Common myeloid progenitor, CD34-positive (primary cell): ENCODE results near the gene TRAF3.

Experiments
- CTCF ChIA-PET: fragments of 350-600 bp; sonication (Branson Sonifier 250); formaldehyde crosslinking; loops from one replicate; lab custom pipeline; 2021; ENCODE audit warnings: antibody characterized with exemption; lab: Charles Lee
- POLR2A ChIA-PET: fragments of 350-600 bp; sonication (Branson Sonifier 250); formaldehyde crosslinking; loops from one replicate; lab custom pipeline; 2021; ENCODE audit warnings: antibody characterized with exemption; lab: Charles Lee
- DNase-seq, 3 donors: peaks; one replicate each; pipeline versions ENCODE4 v3.0.0 to v3.0.0-alpha.2; 2013
- H3K27ac ChIP-seq, 2 experiments: 1 replicate in 1 of 2; 2 replicates in 1 of 2; pipeline ENCODE4 v1.7.0; 2013; ENCODE audit warnings: inconsistent platforms in 2 of 2, low read length in 2 of 2, mild to moderate bottlenecking in 2 of 2, low read depth in 1 of 2, moderate library complexity in 1 of 2; ENCODE audit not compliant: severe bottlenecking in 2 of 2, insufficient read depth in 1 of 2, poor library complexity in 1 of 2
- H3K27me3 ChIP-seq, 5 experiments: replicated peaks in 2 of 5; 1 replicate in 3 of 5; 2 replicates in 2 of 5; pipeline versions ENCODE4 v1.6.1 to v1.7.0; 2013; ENCODE audit warnings: low read length in 4 of 5, mild to moderate bottlenecking in 2 of 5, moderate library complexity in 2 of 5, inconsistent platforms in 1 of 5; ENCODE audit not compliant: insufficient read depth in 5 of 5, control insufficient read depth in 4 of 5
- H3K36me3 ChIP-seq, 4 experiments: 1 replicate in 2 of 4; 2 replicates in 2 of 4; pipeline versions ENCODE4 v1.6.1 to v1.7.0; 2013; ENCODE audit warnings: low read length in 3 of 4, control low read depth in 1 of 4, mild to moderate bottlenecking in 1 of 4; ENCODE audit not compliant: control insufficient read depth in 4 of 4, insufficient read depth in 4 of 4
- H3K4me1 ChIP-seq, 4 experiments: 1 replicate in 3 of 4; 2 replicates in 1 of 4; pipeline versions ENCODE4 v1.6.1 to v1.7.1; 2013; ENCODE audit warnings: low read length in 3 of 4, mild to moderate bottlenecking in 3 of 4, control low read depth in 1 of 4, inconsistent platforms in 1 of 4, moderate library complexity in 1 of 4; ENCODE audit not compliant: control insufficient read depth in 4 of 4, insufficient read depth in 4 of 4; ENCODE audit errors: control extremely low read depth in 1 of 4
- H3K4me3 ChIP-seq, 7 experiments: 1 replicate in 4 of 7; 2 replicates in 3 of 7; pipeline versions ENCODE4 v1.5.1 to v1.7.0; 2013; ENCODE audit warnings: mild to moderate bottlenecking in 7 of 7, low read length in 6 of 7, moderate library complexity in 6 of 7, inconsistent platforms in 2 of 7, low read depth in 2 of 7, control low read depth in 1 of 7; ENCODE audit not compliant: insufficient read depth in 4 of 7, control insufficient read depth in 1 of 7; ENCODE audit errors: extremely low read depth in 1 of 7
- H3K9me3 ChIP-seq, 5 experiments: 1 replicate in 4 of 5; 2 replicates in 1 of 5; pipeline versions ENCODE4 v1.6.1 to v1.7.1; 2013; ENCODE audit warnings: low read length in 4 of 5, mild to moderate bottlenecking in 2 of 5, inconsistent platforms in 1 of 5, low read depth in 1 of 5, moderate library complexity in 1 of 5; ENCODE audit not compliant: control insufficient read depth in 4 of 5, insufficient read depth in 2 of 5; ENCODE audit errors: control extremely low read depth in 1 of 5
- WGBS: methylation state at CpG from one replicate; pipeline ENCODE4 v1.1.5; 2013; ENCODE audit not compliant: insufficient coverage; 5-methylcytosine and 5-hydroxymethylcytosine counted together

Gene TRAF3

GRCh38 chr14:102906616-102907302, 129.5 kb downstream of the TRAF3 start:
- no peak overlapping the region for H3K4me3 ChIP-seq
- H3K4me1 ChIP-seq, result peaks cover 2 to 14% (median 10%) of the 10 kb centered on the region in 4 experiments
- CTCF ChIA-PET, result no interaction called here
- no peaks in the 10 kb centered on the region for H3K9me3 ChIP-seq
- no peaks in the 10 kb centered on the region for H3K27me3 ChIP-seq
- DNase-seq, result no peak
- H3K36me3 ChIP-seq, result peaks cover 0 to 32% (median 25%) of the 10 kb centered on the region in 4 experiments
- POLR2A ChIA-PET, result no interaction called here
- no peak overlapping the region for H3K27ac ChIP-seq
- WGBS, result 98% methylated on average over 29 of the region's 30 CpGs

DNA sequence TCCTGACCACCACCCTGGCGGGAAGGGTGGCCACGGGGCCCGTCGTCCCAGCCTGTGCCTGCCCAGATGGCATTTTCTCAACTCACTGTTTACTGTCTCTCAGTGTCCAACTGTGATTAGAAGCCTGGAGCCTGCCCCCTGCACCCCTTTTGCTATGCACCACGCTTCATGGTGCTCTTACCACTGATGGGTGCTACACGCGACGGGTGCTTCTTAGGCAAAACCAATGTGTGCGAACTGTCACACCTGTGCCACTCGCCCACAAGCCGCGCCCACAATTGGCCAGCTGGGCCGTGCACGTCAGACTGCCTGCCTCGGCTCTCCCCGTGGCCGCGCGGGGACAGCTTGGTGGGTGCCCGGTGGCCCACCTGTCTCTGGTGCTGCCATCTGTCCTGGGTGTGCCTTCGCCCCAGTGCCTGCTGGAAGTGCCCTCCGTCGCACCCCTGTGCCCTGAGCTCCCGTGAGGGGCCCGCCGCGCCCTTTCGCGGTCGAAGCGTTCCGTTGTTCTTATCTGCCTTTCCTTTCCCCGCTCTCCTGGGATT, 130.1 kb downstream of the TRAF3 start:
- Histone ChIP-seq H3K36me3 (peaks cover 0 to 32% (median 25%) of the 10 kb centered on the region in 4 experiments), H3K27me3 (no peaks in the 10 kb centered on the region), H3K27ac (no peak overlapping the region), H3K9me3 (no peaks in the 10 kb centered on the region), H3K4me1 (peaks cover 2 to 8% (median 4%) of the 10 kb centered on the region in 4 experiments), H3K4me3 (no peak overlapping the region)
- DNase-seq, result no peak
- CTCF ChIA-PET, result no interaction called here
- 93% methylated on average over 32 of the region's 33 CpGs for WGBS
- POLR2A ChIA-PET, result no interaction called here

GRCh38 chr14:102907980-102908730, 130.9 kb downstream of the TRAF3 start:
- 97% methylated on average over 18 of the region's 23 CpGs for WGBS
- H3K27me3 ChIP-seq, result no peaks in the 10 kb centered on the region
- CTCF ChIA-PET, result no interaction called here
- POLR2A ChIA-PET, result no interaction called here
- H3K4me3 ChIP-seq, result no peak overlapping the region
- no peak for DNase-seq
- H3K9me3 ChIP-seq, result no peaks in the 10 kb centered on the region
- peaks cover 0 to 34% (median 24%) of the 10 kb centered on the region in 4 experiments for H3K36me3 ChIP-seq
- no peak overlapping the region for H3K27ac ChIP-seq
- H3K4me1 ChIP-seq, result peaks cover 0 to under 1% (median 0%) of the 10 kb centered on the region in 4 experiments

DNA sequence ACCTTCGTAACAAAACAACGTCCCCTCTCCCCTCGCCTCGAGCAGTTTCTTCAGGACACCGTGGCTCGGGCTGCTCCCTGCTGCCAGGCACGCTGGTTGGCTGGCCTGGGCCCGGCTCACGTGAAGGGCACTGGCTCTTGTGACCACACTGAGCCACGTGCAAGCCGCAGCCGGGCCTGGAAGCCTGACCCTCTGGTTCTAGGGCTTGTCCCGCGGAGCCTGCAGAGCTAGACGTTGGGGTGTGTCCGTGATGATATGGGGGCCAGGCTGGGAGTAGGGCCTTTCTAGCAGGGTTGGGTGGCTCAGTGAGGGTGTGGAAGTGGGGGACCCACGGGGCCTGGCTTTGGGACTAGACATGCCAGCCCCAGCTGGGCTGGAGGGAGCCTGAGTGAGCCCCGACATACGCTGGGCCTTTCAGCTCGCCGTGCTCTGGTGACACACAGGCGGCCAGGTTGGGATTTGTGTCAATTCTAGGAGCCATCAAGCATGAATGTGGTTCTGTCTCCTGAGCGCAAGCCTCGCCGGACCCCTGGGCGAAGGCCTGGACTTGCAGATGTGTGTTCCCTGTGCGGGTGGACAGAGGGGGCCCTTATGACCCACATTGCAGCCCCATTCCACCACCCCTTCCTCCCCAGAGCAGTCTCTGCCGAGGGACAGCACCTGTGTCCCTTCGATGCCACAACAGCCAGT, 131.7 kb downstream of the TRAF3 start:
- H3K36me3 ChIP-seq, result peaks cover 0 to 29% (median 20%) of the 10 kb centered on the region in 4 experiments
- CTCF ChIA-PET, result no interaction called here
- POLR2A ChIA-PET, result no interaction called here
- H3K27me3 ChIP-seq, result no peaks in the 10 kb centered on the region
- 96% methylated on average over 24 of the region's 29 CpGs for WGBS
- H3K4me3 ChIP-seq, result no peak overlapping the region
- no peaks in the 10 kb centered on the region for H3K9me3 ChIP-seq
- no peak for DNase-seq
- no peak overlapping the region for H3K27ac ChIP-seq
- H3K4me1 ChIP-seq, result no peaks in the 10 kb centered on the region

- POLR2A ChIA-PET, result no interaction called here
- 92% methylated on average over 10 of the region's 10 CpGs for WGBS
- peaks cover 0 to 29% (median 17%) of the 10 kb centered on the region in 4 experiments for H3K36me3 ChIP-seq
These were observed 132.2 kb downstream of the TRAF3 start for GRCh38 chr14:102909462-102909861.

GRCh38 chr14:102909911-102910310, 132.7 kb downstream of the TRAF3 start:
- DNase-seq, result no peak
- no peak overlapping the region for H3K4me3 ChIP-seq
- H3K9me3 ChIP-seq, result no peaks in the 10 kb centered on the region
- no peaks in the 10 kb centered on the region for H3K27me3 ChIP-seq
- H3K27ac ChIP-seq, result no peak overlapping the region
- H3K36me3 ChIP-seq, result peaks cover 0 to 29% (median 17%) of the 10 kb centered on the region in 4 experiments
- ChIA-PET POLR2A (no interaction called here), CTCF (interaction anchor here (1.2 kb wide), 1 partner anchor 215 kb away, joined by 3 read pairs; no protein-coding TSS in a partner anchor)
- 95% methylated on average over 8 of the region's 10 CpGs for whole genome bisulfite sequencing
- H3K4me1 ChIP-seq, result peaks cover 0 to 3% (median 0%) of the 10 kb centered on the region in 4 experiments

More at GRCh38 chr14:102909462-102909861, 132.2 kb downstream of the TRAF3 start:
- CTCF ChIA-PET, result interaction anchor here (1.2 kb wide), 1 partner anchor 215 kb away, joined by 3 read pairs; no protein-coding TSS in a partner anchor
- H3K4me3 ChIP-seq, result no peak overlapping the region
- H3K9me3 ChIP-seq, result no peaks in the 10 kb centered on the region
- no peak overlapping the region for H3K27ac ChIP-seq
- no peak for DNase-seq
- peaks cover 0 to under 1% (median 0%) of the 10 kb centered on the region in 4 experiments for H3K4me1 ChIP-seq
- H3K27me3 ChIP-seq, result no peaks in the 10 kb centered on the region
